ENCODE data around the gene FYN. TPM values are rescaled to one million over a fixed set of nuclear protein-coding genes. Genes with fewer than 3 reads are reported as not detected.
"Not testable (repeated sequence)": the region's sequence is repeated elsewhere in the genome, so short reads cannot be mapped to it uniquely, and the experiment has no call there.

FYN gene
- total RNA-seq (2014; rRNA removed), result 95.8 and 103 TPM in 2 replicates
- 74.1 TPM for polyA plus RNA-seq (2012)

- DNase-seq (ENCODE audit: low read depth), result peak; percentile 96
Measured at GRCh38 chr6:111873178-111874024, at the start of gene FYN. Gene FYN (minus strand): TSS chr6:111873452. CDS start chr6:111720051, 153,401 bp downstream.

DNA sequence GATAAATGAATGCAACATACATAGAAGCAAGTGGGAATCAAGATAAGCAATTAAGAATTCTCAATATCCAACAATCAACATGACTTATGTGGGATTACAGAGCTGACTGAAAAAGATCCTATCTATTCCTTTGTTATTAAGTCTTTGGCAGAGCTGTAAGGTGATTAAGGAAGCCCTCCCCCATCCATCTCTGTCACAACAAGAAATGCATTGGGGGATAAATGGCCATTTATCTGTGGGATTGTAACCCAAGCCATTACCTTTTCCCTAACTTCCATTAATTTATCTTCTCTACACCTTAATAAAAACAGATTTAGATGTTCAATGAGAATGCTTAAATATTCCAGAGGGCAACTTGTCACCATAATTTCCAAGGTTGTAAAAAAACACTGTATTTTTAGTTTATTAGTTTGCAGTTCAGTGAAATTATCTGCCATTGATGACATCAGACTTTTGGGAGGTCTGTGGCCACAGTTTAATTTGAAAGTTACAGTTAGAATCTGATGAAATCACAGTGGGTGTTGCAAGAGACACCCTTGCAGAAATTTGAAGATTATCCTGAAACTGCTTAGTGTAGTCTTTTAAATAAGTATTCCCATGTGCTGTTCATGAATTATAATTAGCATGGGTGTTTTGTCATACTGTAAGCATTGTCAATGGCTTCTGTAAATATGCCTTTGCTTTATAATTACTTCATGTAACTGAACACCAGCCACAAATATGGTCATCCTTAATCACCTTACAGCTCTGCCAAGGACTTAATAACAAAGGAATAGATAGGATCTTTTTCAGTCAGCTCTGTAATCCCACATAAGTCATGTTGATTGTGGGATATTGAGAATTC is 49.4 kb upstream of the FYN start:
- peak; percentile 41 for DNase-seq (ENCODE audit: low read depth)

DNA sequence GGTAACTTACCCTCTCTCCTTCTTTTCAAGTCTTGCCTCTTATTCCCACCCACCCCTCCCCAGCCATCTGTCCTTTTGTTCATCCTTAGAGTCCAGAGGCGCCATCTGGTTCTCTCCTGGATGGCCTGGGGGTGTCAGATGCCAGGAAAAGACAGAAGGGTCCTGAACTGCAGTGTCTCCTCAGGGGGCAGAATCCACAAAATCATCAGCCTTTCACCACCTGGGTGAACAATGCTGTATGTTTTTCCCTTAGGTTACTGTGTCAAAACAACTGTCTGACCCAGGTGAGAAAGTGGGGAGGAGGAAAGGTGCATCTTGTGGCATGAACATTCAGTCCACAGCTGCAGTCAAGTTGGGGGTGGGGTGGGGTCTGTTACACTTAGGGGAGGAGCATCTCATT is 47.9 kb upstream of the FYN start:
- no peak for DNase-seq (ENCODE audit: low read depth)

DNA sequence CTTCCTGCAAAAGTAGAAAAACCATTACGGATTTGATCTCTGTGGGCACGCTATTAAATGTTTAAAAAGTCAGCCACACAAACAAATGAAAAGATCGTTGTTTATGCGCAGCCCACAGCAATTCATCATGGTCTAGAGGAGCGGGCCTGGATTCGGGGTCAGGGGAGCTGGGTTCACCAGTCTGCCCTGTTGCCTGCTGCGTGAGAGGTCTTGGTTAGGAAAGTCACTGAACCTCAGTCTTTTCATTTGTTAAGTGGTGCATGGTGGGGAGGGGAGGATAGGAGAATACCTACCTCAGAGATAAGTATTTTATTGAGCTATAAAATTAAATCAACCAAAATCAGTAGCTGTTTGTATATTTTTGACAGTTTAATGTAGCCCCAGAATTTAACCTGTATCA is 47.3 kb upstream of the FYN start:
- DNase-seq (ENCODE audit: low read depth), result no peak

GRCh38 chr6:111918825-111919224 is 45.6 kb upstream of the FYN start:
- DNase-seq (ENCODE audit: low read depth), result peak; percentile 93

DNA sequence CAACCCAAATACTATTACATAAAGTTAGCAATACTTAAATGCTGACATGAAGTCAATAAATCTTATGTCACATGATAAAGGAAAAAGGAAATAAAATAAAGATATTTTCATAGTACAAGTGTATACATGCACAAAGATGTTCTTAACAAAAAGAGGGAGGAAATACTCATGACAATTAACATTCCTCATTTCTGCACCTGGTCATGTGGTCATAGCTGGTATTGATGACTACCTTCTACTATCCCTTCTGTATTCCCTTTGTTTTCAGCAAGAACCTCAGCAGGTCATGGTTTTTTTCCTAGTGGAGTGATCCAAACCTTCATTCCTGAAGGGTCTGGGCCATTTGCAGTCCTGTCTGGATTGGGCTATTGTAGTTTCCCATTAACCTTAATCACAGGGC is 43.5 kb upstream of the FYN start:
- no peak for DNase-seq (ENCODE audit: low read depth)

GRCh38 chr6:111914617-111915016 is 41.4 kb upstream of the FYN start:
- no peak for DNase-seq (ENCODE audit: low read depth)

DNA sequence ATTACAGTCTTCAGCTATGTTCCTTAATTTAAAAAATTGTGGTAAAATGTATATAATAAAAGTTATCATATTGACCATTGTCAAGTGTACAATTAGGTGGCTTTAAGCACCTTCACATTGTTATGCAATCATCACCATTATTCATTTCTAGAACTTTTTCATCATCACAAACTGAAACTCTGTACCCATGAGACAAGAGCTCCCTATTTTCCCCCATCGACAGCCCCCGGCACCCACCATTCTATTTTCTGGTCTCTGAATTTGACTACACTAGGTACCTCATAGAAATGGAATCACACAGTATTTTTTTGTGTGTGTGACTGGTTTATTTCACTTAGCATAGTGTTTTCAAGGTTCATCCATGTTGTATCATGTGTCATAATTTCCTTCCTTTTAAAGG is 39.7 kb upstream of the FYN start:
- no peak for DNase-seq (ENCODE audit: low read depth)

DNA sequence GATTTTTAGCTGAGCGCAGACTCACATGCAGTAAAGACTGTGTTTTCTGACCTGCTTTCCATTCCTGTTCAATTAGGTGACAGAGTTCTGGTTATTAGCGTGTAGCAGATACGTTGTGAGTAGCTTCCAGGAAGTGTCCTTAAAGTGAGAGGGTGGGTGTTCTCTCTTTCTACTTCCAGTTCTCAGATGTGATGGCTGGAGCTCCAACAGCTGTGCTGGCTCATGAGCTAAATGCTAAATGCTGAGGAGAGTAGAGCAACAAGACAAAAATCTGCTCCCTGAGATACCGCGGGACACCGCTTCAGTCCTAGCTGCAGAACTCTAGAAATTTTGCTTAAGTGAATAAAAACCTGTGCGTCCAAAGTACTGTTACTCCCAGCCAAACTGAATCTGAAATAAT is 38.2 kb upstream of the FYN start:
- no peak for DNase-seq (ENCODE audit: low read depth)

GRCh38 chr6:111909238-111909637 is 36.0 kb upstream of the FYN start:
- DNase-seq (ENCODE audit: low read depth), result no peak

- DNase-seq (ENCODE audit: low read depth), result not testable (repeated sequence)
Measured at GRCh38 chr6:111908365-111908764, 35.1 kb upstream of the FYN start.

DNA sequence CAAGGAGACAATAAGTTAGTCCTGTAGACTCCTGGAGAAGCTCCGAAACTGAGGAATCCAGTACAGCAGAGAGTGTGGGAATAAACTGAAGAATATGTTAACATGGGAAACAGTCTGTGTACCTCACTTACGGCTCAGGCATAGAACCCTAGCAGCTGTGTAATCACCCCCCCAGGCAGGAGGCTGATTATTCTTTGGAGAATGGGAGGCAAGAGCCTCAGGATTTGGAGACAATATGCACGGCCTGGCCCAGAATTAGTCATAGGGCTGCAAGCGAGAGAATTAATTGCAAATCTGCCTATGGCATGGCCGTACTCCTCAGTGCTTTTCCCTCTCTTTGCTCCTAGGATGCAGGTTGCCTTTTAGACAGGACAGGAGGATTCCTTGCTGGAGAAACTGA is 27.5 kb upstream of the FYN start:
- DNase-seq (ENCODE audit: low read depth), result no peak

- DNase-seq (ENCODE audit: low read depth), result no peak
Measured at GRCh38 chr6:111899531-111899930, 26.3 kb upstream of the FYN start.

- DNase-seq (ENCODE audit: low read depth), result no peak
Measured at GRCh38 chr6:111898452-111898851, 25.2 kb upstream of the FYN start.

GRCh38 chr6:111894951-111895350 is 21.7 kb upstream of the FYN start:
- DNase-seq (ENCODE audit: low read depth), result no peak

DNA sequence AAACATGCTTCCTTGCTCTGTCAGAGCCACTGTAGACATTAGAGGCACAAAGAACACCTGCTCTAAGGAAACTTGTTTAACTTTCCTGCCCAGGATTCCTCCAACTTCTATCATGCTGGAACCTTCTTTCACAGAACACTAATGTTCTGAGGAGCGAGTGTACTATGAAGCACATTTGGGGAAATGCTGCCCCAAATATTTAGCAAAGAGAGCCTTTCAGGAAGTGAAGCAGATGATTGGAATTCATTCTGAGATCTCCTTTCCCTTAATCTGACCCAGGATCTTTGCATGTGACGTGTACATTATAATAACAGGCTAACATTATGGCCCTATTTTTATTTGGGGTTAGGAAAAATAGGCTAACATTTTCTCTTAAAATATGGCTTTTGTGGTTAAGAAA is 21.0 kb upstream of the FYN start:
- peak; percentile 24 for DNase-seq (ENCODE audit: low read depth)

- DNase-seq (ENCODE audit: low read depth), result no peak
Measured at GRCh38 chr6:111892431-111892830, 19.2 kb upstream of the FYN start.

DNA sequence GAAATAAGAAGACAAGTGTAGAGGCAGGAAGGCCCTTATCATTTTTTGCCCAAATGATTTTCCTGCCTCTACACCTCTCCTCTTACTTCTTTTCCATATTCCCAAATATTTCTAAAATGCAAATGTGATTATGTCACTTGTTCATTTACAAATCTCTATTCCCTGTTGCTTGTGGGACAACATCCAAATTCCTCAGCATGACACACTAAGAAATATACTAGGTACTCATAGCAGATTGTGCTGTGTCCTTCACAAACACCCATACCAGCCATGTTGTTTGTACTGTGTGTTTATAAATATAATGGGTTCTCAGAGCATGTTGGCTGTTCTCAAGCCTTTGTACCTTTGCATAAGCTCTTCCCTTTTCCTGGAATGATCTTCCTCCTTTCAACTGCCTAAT is 17.7 kb upstream of the FYN start:
- DNase-seq (ENCODE audit: low read depth), result no peak

GRCh38 chr6:111888928-111889695 is 15.9 kb upstream of the FYN start:
- DNase-seq (ENCODE audit: low read depth), result peak; percentile 43

- DNase-seq (ENCODE audit: low read depth), result not testable (repeated sequence)
Measured at GRCh38 chr6:111886793-111887192, 13.5 kb upstream of the FYN start.

DNA sequence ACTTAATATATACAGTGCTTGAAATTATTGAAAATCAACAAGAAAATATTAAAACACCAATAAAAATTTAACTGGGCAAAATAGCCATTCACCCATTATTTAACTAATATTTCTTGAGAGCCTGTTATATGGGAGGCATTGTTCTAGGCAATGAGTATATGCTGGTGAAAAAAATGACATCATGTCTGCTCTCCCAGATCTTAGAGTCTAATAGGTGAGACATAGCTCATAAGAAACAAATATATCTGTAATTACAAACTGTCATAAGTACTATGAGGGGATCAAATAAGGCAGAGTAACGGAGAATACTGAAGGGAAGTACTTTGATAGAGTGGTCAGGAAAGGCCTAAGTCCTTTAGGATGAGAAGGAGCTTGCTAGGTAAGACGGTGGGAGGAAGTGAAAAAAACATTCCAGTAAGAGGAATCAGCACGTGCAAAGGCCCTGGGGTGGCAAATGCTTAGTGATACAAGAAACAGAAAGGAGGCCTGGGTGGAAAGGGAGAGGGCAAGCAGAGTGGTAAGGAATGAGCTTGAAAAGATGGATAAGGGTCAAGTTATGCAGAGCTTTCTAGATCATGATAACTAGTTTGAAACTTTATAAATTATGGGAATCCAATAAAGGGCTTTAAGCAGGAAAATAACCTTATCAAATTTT is 12.2 kb upstream of the FYN start:
- no peak for DNase-seq (ENCODE audit: low read depth)

Measured in LHCN-M2 (cell line).